DOHH2 (cell line): ENCODE measurements around the gene TAF10.

Source experiments
- EZH2phosphoT487 ChIP-seq: fragments of 200-600 bp; sonication (generic); IDR thresholded peaks from 2 replicates; pipeline ENCODE4 v1.6.1; 2017; ENCODE audit warnings: borderline replicate concordance, mild to moderate bottlenecking, antibody characterized with exemption, low read length, moderate library complexity, mixed read lengths
- TF ChIP-seq, protein P1 (sequence below): fragments of 200-600 bp; sonication (generic); IDR thresholded peaks from one replicate; pipeline ENCODE4 v1.5.1; 2014; ENCODE audit warnings: antibody characterized with exemption, mild to moderate bottlenecking, low read depth, low read length; ENCODE audit not compliant: poor library complexity, severe bottlenecking

DNA sequence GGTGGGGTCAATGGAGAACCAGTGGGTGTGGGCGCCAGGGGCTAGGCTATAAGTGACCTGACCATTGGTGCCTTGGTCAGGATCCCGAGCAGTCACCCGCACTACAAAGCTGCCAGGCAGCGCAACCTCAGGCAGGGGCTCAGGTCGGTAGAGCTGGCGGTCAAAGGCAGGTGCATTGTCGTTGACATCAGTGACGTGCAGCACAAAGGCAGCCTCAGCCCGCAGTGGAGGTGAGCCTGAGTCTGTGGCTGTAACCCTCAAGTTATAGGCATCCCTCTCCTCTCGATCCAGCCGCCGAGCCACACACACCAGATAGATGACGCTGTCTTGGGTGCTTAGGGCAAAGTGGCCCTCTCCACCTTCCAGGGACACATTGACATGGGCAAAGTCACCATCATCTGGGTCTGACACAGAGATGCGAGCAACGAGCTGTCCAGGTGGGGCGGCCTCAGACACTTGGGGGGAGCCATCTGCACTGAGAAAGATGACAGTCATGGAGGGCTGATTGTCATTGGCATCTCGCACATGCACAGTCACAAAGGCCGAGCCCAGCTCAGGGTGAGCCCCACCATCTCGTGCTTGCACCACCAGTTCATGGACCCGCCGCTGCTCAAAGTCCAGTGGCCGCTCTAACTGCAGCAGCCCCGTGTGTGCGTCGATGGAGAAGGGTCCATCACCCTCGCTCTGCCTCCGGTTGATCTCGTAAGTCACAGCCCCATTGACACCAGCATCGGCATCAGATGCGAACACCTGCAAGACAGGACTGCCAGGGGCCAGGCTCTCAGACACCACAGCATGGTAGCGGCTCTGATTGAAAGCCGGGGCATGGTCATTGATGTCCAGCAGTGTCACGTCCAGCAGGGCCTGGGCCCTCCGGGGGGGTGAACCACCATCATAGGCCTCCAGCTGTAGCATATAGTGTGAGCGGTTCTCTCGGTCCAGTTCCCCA lies 28.3 kb upstream of the TAF10 start:
- TF ChIP-seq, protein P1, sequence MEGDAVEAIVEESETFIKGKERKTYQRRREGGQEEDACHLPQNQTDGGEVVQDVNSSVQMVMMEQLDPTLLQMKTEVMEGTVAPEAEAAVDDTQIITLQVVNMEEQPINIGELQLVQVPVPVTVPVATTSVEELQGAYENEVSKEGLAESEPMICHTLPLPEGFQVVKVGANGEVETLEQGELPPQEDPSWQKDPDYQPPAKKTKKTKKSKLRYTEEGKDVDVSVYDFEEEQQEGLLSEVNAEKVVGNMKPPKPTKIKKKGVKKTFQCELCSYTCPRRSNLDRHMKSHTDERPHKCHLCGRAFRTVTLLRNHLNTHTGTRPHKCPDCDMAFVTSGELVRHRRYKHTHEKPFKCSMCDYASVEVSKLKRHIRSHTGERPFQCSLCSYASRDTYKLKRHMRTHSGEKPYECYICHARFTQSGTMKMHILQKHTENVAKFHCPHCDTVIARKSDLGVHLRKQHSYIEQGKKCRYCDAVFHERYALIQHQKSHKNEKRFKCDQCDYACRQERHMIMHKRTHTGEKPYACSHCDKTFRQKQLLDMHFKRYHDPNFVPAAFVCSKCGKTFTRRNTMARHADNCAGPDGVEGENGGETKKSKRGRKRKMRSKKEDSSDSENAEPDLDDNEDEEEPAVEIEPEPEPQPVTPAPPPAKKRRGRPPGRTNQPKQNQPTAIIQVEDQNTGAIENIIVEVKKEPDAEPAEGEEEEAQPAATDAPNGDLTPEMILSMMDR, result no peak
- no peak for TF ChIP-seq EZH2phosphoT487
